Fibroblast of lung (primary cell): ENCODE results near the gene BEX2. TPM values are rescaled to one million over a fixed set of nuclear protein-coding genes. Genes with fewer than 3 reads are reported as not detected.

Source experiments
- DNase-seq, 2 donors: peaks; one replicate each; pipeline versions ENCODE4 v3.0.0 to v3.0.0-alpha.2; 2010; ENCODE audit warnings: low read depth in 2 of 2
- H2AFZ ChIP-seq: 2 replicates; pipeline ENCODE4 v1.5.1; 2012; ENCODE audit warnings: low read length, control low read depth, inconsistent platforms
- H3K27ac ChIP-seq: 2 replicates; pipeline ENCODE4 v1.5.1; 2011; ENCODE audit warnings: low read length, control low read depth; ENCODE audit not compliant: insufficient read depth
- H3K27me3 ChIP-seq: 2 replicates; pipeline ENCODE4 v1.5.1; 2011; ENCODE audit warnings: mild to moderate bottlenecking, low read length; ENCODE audit not compliant: control insufficient read depth, insufficient read depth
- H3K36me3 ChIP-seq: 2 replicates; pipeline ENCODE4 v1.5.1; 2011; ENCODE audit warnings: low read length; ENCODE audit not compliant: control insufficient read depth, insufficient read depth
- H3K4me1 ChIP-seq: 2 replicates; pipeline ENCODE4 v1.5.1; 2011; ENCODE audit warnings: low read length; ENCODE audit not compliant: control insufficient read depth, insufficient read depth; ENCODE audit errors: extremely low read depth
- H3K4me2 ChIP-seq: 2 replicates; pipeline ENCODE4 v1.5.1; 2011; ENCODE audit warnings: low read length, control low read depth; ENCODE audit not compliant: insufficient read depth; ENCODE audit errors: extremely low read depth
- H3K4me3 ChIP-seq, 4 experiments: fragments of 200-600 bp in 1 of 4; sonication (generic) in 1 of 4; replicated peaks in 1 of 4; 2 replicates each; pipeline ENCODE4 v1.5.1; 2011 to 2016; ENCODE audit warnings: low read length in 4 of 4, low read depth in 3 of 4, mild to moderate bottlenecking in 3 of 4, control low read depth in 2 of 4, inconsistent platforms in 1 of 4, mixed read lengths in 1 of 4; ENCODE audit not compliant: insufficient read depth in 1 of 4; ENCODE audit errors: control extremely low read depth in 1 of 4
- H3K79me2 ChIP-seq: 2 replicates; pipeline ENCODE4 v1.5.1; 2012; ENCODE audit warnings: mild to moderate bottlenecking, low read length, inconsistent platforms; ENCODE audit not compliant: control insufficient read depth, insufficient read depth
- H3K9ac ChIP-seq: 2 replicates; pipeline ENCODE4 v1.5.1; 2011; ENCODE audit warnings: mild to moderate bottlenecking, low read length, control low read depth; ENCODE audit not compliant: insufficient read depth
- H3K9me3 ChIP-seq: 2 replicates; pipeline ENCODE4 v1.5.1; 2012; ENCODE audit warnings: low read depth, low read length; ENCODE audit not compliant: control insufficient read depth, insufficient read depth
- H4K20me1 ChIP-seq: 2 replicates; pipeline ENCODE4 v1.5.1; 2011; ENCODE audit warnings: low read length; ENCODE audit not compliant: control insufficient read depth, insufficient read depth; ENCODE audit errors: extremely low read depth
- EZH2 ChIP-seq: IDR thresholded peaks from 2 replicates; pipeline ENCODE4 v1.5.1; 2012; ENCODE audit warnings: low read length, control low read depth, mild to moderate bottlenecking; ENCODE audit errors: missing control alignments
- polyA plus RNA-seq, 2 donors: library from polyadenylated mRNA; depleted of rRNA in 1 of 2; stranded (reverse) in 1 of 2; unstranded in 1 of 2; fragments of >200 nt; gene quantifications; 2 replicates each; pipeline ENCODE4 v1.2.1, GENCODE V29; 2011 to 2012; ENCODE audit warnings: missing spikeins in 1 of 2
- total RNA-seq: library from RNA; depleted of rRNA; stranded (reverse); fragments of >200 nt; gene quantifications from 2 replicates; pipeline ENCODE4 v1.2.1, GENCODE V29; 2014
- TF ChIP-seq, protein P1 (sequence below), 2 donors: IDR thresholded peaks in 1 of 2; conservative IDR thresholded peaks in 1 of 2; 1 replicate in 1 of 2; 2 replicates in 1 of 2; pipeline ENCODE4 v1.5.1; 2011 to 2012; ENCODE audit warnings: low read length in 2 of 2, control low read depth in 1 of 2, inconsistent platforms in 1 of 2, low read depth in 1 of 2, mild to moderate bottlenecking in 1 of 2

Gene BEX2
- total and polyA plus RNA-seq, 2 donors (not counting 1 experiment from before 2014, with no cell fraction given) = 0.32 to 2.8 TPM

DNA sequence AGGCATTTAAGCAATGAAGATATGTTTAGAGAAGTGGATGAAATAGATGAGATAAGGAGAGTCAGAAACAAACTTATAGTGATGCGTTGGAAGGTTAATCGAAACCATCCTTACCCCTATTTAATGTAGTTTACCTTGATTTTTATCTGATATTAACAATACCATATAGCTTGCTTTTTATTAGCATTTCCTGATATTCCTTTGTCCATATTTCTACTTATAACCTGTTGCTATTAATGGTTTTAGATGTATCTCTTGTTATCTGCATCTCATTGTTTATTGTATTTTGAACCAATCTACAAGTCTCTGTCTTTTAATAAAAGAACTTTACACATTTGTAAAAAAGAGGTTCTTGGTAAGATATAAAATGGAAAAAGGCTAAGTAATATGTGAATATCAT lies 47.1 kb upstream of the BEX2 start:
- no peak for TF ChIP-seq EZH2
- TF ChIP-seq, protein P1, sequence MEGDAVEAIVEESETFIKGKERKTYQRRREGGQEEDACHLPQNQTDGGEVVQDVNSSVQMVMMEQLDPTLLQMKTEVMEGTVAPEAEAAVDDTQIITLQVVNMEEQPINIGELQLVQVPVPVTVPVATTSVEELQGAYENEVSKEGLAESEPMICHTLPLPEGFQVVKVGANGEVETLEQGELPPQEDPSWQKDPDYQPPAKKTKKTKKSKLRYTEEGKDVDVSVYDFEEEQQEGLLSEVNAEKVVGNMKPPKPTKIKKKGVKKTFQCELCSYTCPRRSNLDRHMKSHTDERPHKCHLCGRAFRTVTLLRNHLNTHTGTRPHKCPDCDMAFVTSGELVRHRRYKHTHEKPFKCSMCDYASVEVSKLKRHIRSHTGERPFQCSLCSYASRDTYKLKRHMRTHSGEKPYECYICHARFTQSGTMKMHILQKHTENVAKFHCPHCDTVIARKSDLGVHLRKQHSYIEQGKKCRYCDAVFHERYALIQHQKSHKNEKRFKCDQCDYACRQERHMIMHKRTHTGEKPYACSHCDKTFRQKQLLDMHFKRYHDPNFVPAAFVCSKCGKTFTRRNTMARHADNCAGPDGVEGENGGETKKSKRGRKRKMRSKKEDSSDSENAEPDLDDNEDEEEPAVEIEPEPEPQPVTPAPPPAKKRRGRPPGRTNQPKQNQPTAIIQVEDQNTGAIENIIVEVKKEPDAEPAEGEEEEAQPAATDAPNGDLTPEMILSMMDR (conservative IDR thresholded peaks at IDR 0.05 in 1 of 2, IDR thresholded peaks at IDR 0.05 in 1 of 2; ENCODE audit: low read depth in 1 of 2, low read length in 2 of 2) = no peak
- no peak overlapping the region for H2AFZ ChIP-seq
- H3K9ac ChIP-seq = no peak overlapping the region
- no peaks in the 10 kb centered on the region for H3K9me3 ChIP-seq
- peak overlapping the region; percentile 35 to 93 (median 63) for H3K4me3 ChIP-seq
- peak overlapping the region; percentile 35 for H3K4me2 ChIP-seq
- no peaks in the 10 kb centered on the region for H3K27me3 ChIP-seq
- H3K4me1 ChIP-seq = peaks cover 4% of the 10 kb centered on the region
- H3K36me3 ChIP-seq = no peaks in the 10 kb centered on the region
- peaks cover 16% of the 10 kb centered on the region for H3K79me2 ChIP-seq
- no peak overlapping the region for H3K27ac ChIP-seq
- no peak for DNase-seq
- H4K20me1 ChIP-seq = no peaks in the 10 kb centered on the region

- H3K9ac ChIP-seq = peak overlapping the region; percentile 60
- no peak for TF ChIP-seq EZH2
- TF ChIP-seq, protein P1 (conservative IDR thresholded peaks at IDR 0.05 in 1 of 2, IDR thresholded peaks at IDR 0.05 in 1 of 2; ENCODE audit: low read depth in 1 of 2, low read length in 2 of 2) = no peak
- H3K79me2 ChIP-seq = peaks cover 16% of the 10 kb centered on the region
- no peaks in the 10 kb centered on the region for H3K4me1 ChIP-seq
- H3K9me3 ChIP-seq = no peaks in the 10 kb centered on the region
- peak overlapping the region; percentile 35 for H3K4me2 ChIP-seq
- H3K27ac ChIP-seq = peak overlapping the region; percentile 76
- DNase-seq = no peak
- peak overlapping the region; percentile 35 to 93 (median 63) for H3K4me3 ChIP-seq
- no peaks in the 10 kb centered on the region for H3K36me3 ChIP-seq
- no peak overlapping the region for H2AFZ ChIP-seq
- no peaks in the 10 kb centered on the region for H4K20me1 ChIP-seq
- no peaks in the 10 kb centered on the region for H3K27me3 ChIP-seq
Measured at GRCh38 chrX:103356858-103357257, 46.1 kb upstream of the BEX2 start.

DNA sequence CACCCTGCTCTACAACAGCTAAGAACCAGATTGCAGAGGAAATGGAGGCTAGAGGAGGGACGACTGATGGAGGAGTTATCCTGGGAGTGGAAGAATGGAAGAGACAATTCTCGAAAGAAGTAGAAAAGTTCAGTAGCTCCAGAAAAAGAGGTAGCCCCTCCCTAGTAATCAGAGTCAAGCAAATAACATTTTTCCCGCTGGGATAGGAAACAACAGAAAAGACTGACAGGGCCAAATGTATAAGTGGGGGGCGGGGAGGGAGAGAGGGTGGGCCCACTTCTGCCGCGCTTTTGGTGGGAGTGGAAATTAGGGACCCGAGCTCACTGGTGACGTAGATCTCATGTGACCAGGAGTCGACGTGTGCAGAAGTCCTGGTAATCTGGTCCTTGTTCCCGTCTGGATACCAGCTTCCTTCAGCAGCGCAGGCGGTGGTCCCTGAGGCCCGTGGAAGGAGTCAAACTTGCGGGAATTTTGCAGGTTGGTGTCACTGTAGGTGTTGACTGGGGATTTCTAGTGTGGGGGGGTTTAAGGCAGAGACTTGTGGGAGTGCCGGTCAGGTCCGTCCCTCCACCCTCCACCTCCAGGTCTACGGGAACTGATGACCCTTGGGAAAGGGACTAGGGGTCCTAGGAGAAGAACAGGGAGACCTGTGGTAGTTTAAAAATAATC lies 45.5 kb upstream of the BEX2 start, which contains the start of gene TCEAL9:
TSS of gene TCEAL9 (plus strand) at position 377 of the 669 bp plus-strand sequence. CDS start 1,179 bp downstream, outside the sequence.
- Histone ChIP-seq H3K27ac (peak within 1 kb of the TSS; percentile 76), H3K27me3 (no peaks in the 10 kb centered on the region), H3K9ac (peak within 1 kb of the TSS; percentile 60), H3K79me2 (peaks cover 16% of the 10 kb centered on the region), H3K4me3 (peak within 1 kb of the TSS; percentile 35 to 93 (median 63)), H2AFZ (peak within 1 kb of the TSS; percentile 62), H3K36me3 (no peaks in the 10 kb centered on the region), H3K9me3 (no peaks in the 10 kb centered on the region), H3K4me1 (no peaks in the 10 kb centered on the region), H4K20me1 (no peaks in the 10 kb centered on the region), H3K4me2 (peak within 1 kb of the TSS; percentile 58)
- TF ChIP-seq, protein P1 (conservative IDR thresholded peaks at IDR 0.05 in 1 of 2, IDR thresholded peaks at IDR 0.05 in 1 of 2; ENCODE audit: low read depth in 1 of 2, low read length in 2 of 2) = no peak
- TF ChIP-seq EZH2 = no peak
- DNase-seq = peak; percentile 80 to 88
